Pancreas (tissue), 10 donors: Measurements from ENCODE around the gene PDLIM7. TPM values are rescaled to one million over a fixed set of nuclear protein-coding genes. Genes with fewer than 3 reads are reported as not detected.

Experiments used
- ATAC-seq, 4 donors: fragments of 200-7000 bp; cut with Tn5 transposase; one replicate each; pipeline versions ENCODE4 v1.8.0 to v1.9.1; 2020; ENCODE audit warnings: mild to moderate bottlenecking in 4 of 4, moderate library complexity in 4 of 4
- DNase-seq, 6 donors: peaks; one replicate each; pipeline ENCODE4 v3.0.0-alpha.2; 2020
- FAIRE-seq: peaks from 2 replicates; lab custom pipeline; 2012; peaks lifted over from hg19 to GRCh38; lab: Jason Lieb, UNC
- H3K27ac ChIP-seq, 4 donors: fragments of 200-600 bp; sonication (generic); 1 replicate in 3 of 4; 2 replicates in 1 of 4; pipeline versions ENCODE4 v1.5.0 to v1.8.0; 2020
- H3K27me3 ChIP-seq, 4 donors: fragments of 200-600 bp; one replicate each; pipeline ENCODE4 v1.8.0; 2021
- H3K36me3 ChIP-seq, 3 donors: fragments of 200-600 bp; sonication (generic) in 1 of 3; one replicate each; pipeline versions ENCODE4 v1.5.0 to v1.8.0; 2020 to 2021
- H3K4me1 ChIP-seq, 3 donors: fragments of 200-600 bp; one replicate each; pipeline ENCODE4 v1.8.0; 2021
- H3K4me3 ChIP-seq, 4 donors: fragments of 200-600 bp; sonication (generic) in 2 of 4; one replicate each; pipeline versions ENCODE4 v1.5.0 to v1.8.0; 2020 to 2021
- H3K9me3 ChIP-seq, 4 donors: fragments of 200-600 bp; one replicate each; pipeline ENCODE4 v1.8.0; 2021
- CTCF ChIP-seq, 4 donors: fragments of 200-600 bp; sonication (generic) in 3 of 4; IDR thresholded peaks; one replicate each; pipeline versions ENCODE4 v1.5.0 to v1.8.0; 2021; ENCODE audit warnings: antibody characterized with exemption in 4 of 4
- WGBS, 2 donors: extraction: QIAGEN DNeasy Blood & Tissue Kit; methylation state at CpG; one replicate each; pipeline ENCODE4 v1.1.7; 2013; 5-methylcytosine and 5-hydroxymethylcytosine counted together
- intact Hi-C, 3 donors: fragments of 100-400 bp; cut with DNase I; formaldehyde crosslinking; loops; one replicate each; pipeline versions ENCODE4 v1.11.1 to v1.14.2; 2022
- polyA plus RNA-seq, 2 donors: library from polyadenylated mRNA; stranded (reverse); fragments of 200-250 nt; gene quantifications; one replicate each; pipeline ENCODE4 v1.2.3, GENCODE V29; 2013
- total RNA-seq, 6 donors: library from RNA; stranded (reverse); fragmentation: NEBNext Ultra II Directional in 4 of 6; extraction: Animal tissue kit (Norgen Biotek cat#: 25700) in 4 of 6; gene quantifications; one replicate each; pipeline versions ENCODE4 v1.2.1 to v1.2.4, GENCODE V29; 2021 to 2023
- donor health status: healthy with polysubstance abuse.
- donor health status: DM: no; HTN: no; CAD: no; lungs with moderate emphysema.
- donor health status: DM: no; HTN: no; CAD: no.
- donor health status: control.
- donor health status: control.
- donor health status: Bipolar disorder and iron deficiency.
- donor health status: DM: yes; HTN: yes; CAD: no.
- donor health status: DM: no; HTN: no; CAD: no.
- donor health status: DM: no; HTN: no; CAD: no.
- donor health status: DM: yes; HTN: yes; CAD: no.

The PDLIM7 gene
- total and polyA plus RNA-seq, 8 donors, result 3.9 to 39.9 (median 11.2) TPM

- no peak for FAIRE-seq
- WGBS, 2 donors, result 0 to 3% methylated on average over 19 to 23 of the region's 23 CpGs
- H3K4me1 ChIP-seq, result peaks cover 4 to 12% (median 8%) of the 10 kb centered on the region in 3 donors
- H3K27ac ChIP-seq, result peak overlapping the region in 2 of 4 donors; percentile 19 to 58
- TF ChIP-seq CTCF (IDR thresholded peaks at IDR 0.05), result no peak
- peak overlapping the region in 1 of 4 donors; percentile 72 for H3K4me3 ChIP-seq
- no peaks in the 10 kb centered on the region for H3K36me3 ChIP-seq
- intact Hi-C loops, result no loop called here
- DNase-seq, result peak; percentile 68 to 90 (median 82)
- H3K27me3 ChIP-seq, result no peaks in the 10 kb centered on the region
- no peaks in the 10 kb centered on the region for H3K9me3 ChIP-seq
- peak; percentile 64 to 75 (median 72) for ATAC-seq
These were observed 49.7 kb downstream of the PDLIM7 start for GRCh38 chr5:177447611-177448243.

- WGBS, 2 donors, result 1% methylated on average over 17 to 49 of the region's 52 CpGs
- intact Hi-C loops, result no loop called here
- peak; percentile 26 to 51 (median 31) for ATAC-seq
- no peaks in the 10 kb centered on the region for H3K9me3 ChIP-seq
- H3K4me3 ChIP-seq, result peak overlapping the region; percentile 37 to 72 (median 48)
- no peak for TF ChIP-seq CTCF (IDR thresholded peaks at IDR 0.05)
- peaks cover 4 to 12% (median 8%) of the 10 kb centered on the region in 3 donors for H3K4me1 ChIP-seq
- no peak for FAIRE-seq
- no peaks in the 10 kb centered on the region for H3K36me3 ChIP-seq
- peak overlapping the region in 2 of 4 donors; percentile 16 to 58 for H3K27ac ChIP-seq
- DNase-seq, result peak in 5 of 6 donors; percentile 60 to 81 (median 68)
- no peaks in the 10 kb centered on the region for H3K27me3 ChIP-seq
These were observed 50.3 kb downstream of the PDLIM7 start for GRCh38 chr5:177447066-177447610.

GRCh38 chr5:177446200-177447065 is 51.0 kb downstream of the PDLIM7 start, which contains the start of gene PRR7:
Gene PRR7 (plus strand): TSS chr5:177446814. CDS start chr5:177455068, 8,254 bp downstream.
- Histone ChIP-seq H3K4me3 (peak within 1 kb of the TSS; percentile 37 to 72 (median 48)), H3K27ac (peak within 1 kb of the TSS in 3 of 4 donors; percentile 16 to 58 (median 19)), H3K9me3 (no peaks in the 10 kb centered on the region), H3K36me3 (no peaks in the 10 kb centered on the region), H3K27me3 (no peaks in the 10 kb centered on the region), H3K4me1 (peaks cover 4 to 12% (median 8%) of the 10 kb centered on the region in 3 donors)
- 1% methylated on average over 42 to 89 of the region's 89 CpGs for WGBS, 2 donors
- ATAC-seq (peak; percentile 53 to 80 (median 74)), FAIRE-seq (no peak), DNase-seq (peak in 4 of 6 donors; percentile 62 to 88 (median 74))
- intact Hi-C loops, result no loop called here
- no peak for TF ChIP-seq CTCF (IDR thresholded peaks at IDR 0.05)

GRCh38 chr5:177445917-177446199 is 51.5 kb downstream of the PDLIM7 start:
- no peak for ATAC-seq
- TF ChIP-seq CTCF (IDR thresholded peaks at IDR 0.05), result no peak
- H3K36me3 ChIP-seq, result no peaks in the 10 kb centered on the region
- intact Hi-C loops, result no loop called here
- no peaks in the 10 kb centered on the region for H3K27me3 ChIP-seq
- H3K4me1 ChIP-seq, result peaks cover 4 to 12% (median 8%) of the 10 kb centered on the region in 3 donors
- H3K27ac ChIP-seq, result no peak overlapping the region
- H3K9me3 ChIP-seq, result no peaks in the 10 kb centered on the region
- no peak for DNase-seq
- no peak for FAIRE-seq
- 5 to 7% methylated on average over 8 of the region's 8 CpGs for WGBS, 2 donors
- H3K4me3 ChIP-seq, result peak overlapping the region in 1 of 4 donors; percentile 72
